Trophoblast cell (in vitro differentiated cells and primary cell): ENCODE measurements around the gene TRAPPC5.
A peak's percentile ranks its signal among the peaks of the same experiment; 100 is the strongest.

Experiments used
- DNase-seq, 2 donors: peaks; one replicate each; pipeline ENCODE4 v3.0.0-alpha.2; 2016
- H2AFZ ChIP-seq: 2 replicates; pipeline ENCODE4 v1.6.1; 2013; ENCODE audit warnings: low read length, moderate library complexity, mild to moderate bottlenecking; ENCODE audit not compliant: insufficient read depth, poor library complexity
- H2AK5ac ChIP-seq: 2 replicates; pipeline ENCODE4 v1.6.1; 2013; ENCODE audit warnings: mild to moderate bottlenecking, low read length
- H2BK120ac ChIP-seq: 2 replicates; pipeline ENCODE4 v1.6.1; 2013; ENCODE audit warnings: low read length, mild to moderate bottlenecking, moderate library complexity; ENCODE audit not compliant: insufficient read depth, poor library complexity
- H2BK12ac ChIP-seq: 2 replicates; pipeline ENCODE4 v1.6.1; 2013; ENCODE audit warnings: mild to moderate bottlenecking, low read length, moderate library complexity
- H2BK5ac ChIP-seq: 2 replicates; pipeline ENCODE4 v1.6.1; 2013; ENCODE audit warnings: low read length, low read depth, moderate library complexity, mild to moderate bottlenecking; ENCODE audit not compliant: poor library complexity
- H3K14ac ChIP-seq: 2 replicates; pipeline ENCODE4 v1.6.1; 2013; ENCODE audit warnings: mild to moderate bottlenecking, low read length
- H3K18ac ChIP-seq: 2 replicates; pipeline ENCODE4 v1.6.1; 2013; ENCODE audit warnings: mild to moderate bottlenecking, low read length
- H3K23ac ChIP-seq: 2 replicates; pipeline ENCODE4 v1.6.1; 2013; ENCODE audit warnings: low read length
- H3K27ac ChIP-seq: 2 replicates; pipeline ENCODE4 v1.5.1; 2013; ENCODE audit warnings: low read depth, mild to moderate bottlenecking, inconsistent platforms, low read length, moderate library complexity
- H3K27me3 ChIP-seq: 2 replicates; pipeline ENCODE4 v1.6.1; 2013; ENCODE audit warnings: inconsistent platforms, mild to moderate bottlenecking, low read length, moderate library complexity; ENCODE audit not compliant: insufficient read depth
- H3K36me3 ChIP-seq, 2 experiments: 1 replicate in 1 of 2; 2 replicates in 1 of 2; pipeline ENCODE4 v1.6.1; 2013; ENCODE audit warnings: low read length in 2 of 2, mild to moderate bottlenecking in 2 of 2, moderate library complexity in 1 of 2; ENCODE audit not compliant: insufficient read depth in 2 of 2, control insufficient read depth in 1 of 2
- H3K4ac ChIP-seq: 2 replicates; pipeline ENCODE4 v1.6.1; 2013; ENCODE audit warnings: low read depth, mild to moderate bottlenecking, low read length, moderate library complexity
- H3K4me1 ChIP-seq, 2 experiments: 1 replicate in 1 of 2; 2 replicates in 1 of 2; pipeline ENCODE4 v1.6.1; 2013; ENCODE audit warnings: low read length in 2 of 2, mild to moderate bottlenecking in 2 of 2, moderate library complexity in 1 of 2; ENCODE audit not compliant: insufficient read depth in 2 of 2, control insufficient read depth in 1 of 2
- H3K4me2 ChIP-seq: 2 replicates; pipeline ENCODE4 v1.6.1; 2013; ENCODE audit warnings: inconsistent platforms, mild to moderate bottlenecking, low read length, moderate library complexity
- H3K4me3 ChIP-seq: 2 replicates; pipeline ENCODE4 v1.5.1; 2013; ENCODE audit warnings: mild to moderate bottlenecking, low read depth, low read length, inconsistent platforms
- H3K79me1 ChIP-seq: one replicate; pipeline ENCODE4 v1.6.1; 2013; ENCODE audit warnings: low read length
- H3K79me2 ChIP-seq: 2 replicates; pipeline ENCODE4 v1.6.1; 2013; ENCODE audit warnings: low read length, mild to moderate bottlenecking; ENCODE audit not compliant: control insufficient read depth, insufficient read depth, poor library complexity
- H3K9ac ChIP-seq: 2 replicates; pipeline ENCODE4 v1.6.1; 2013; ENCODE audit warnings: mild to moderate bottlenecking, low read length
- H3K9me3 ChIP-seq: 2 replicates; pipeline ENCODE4 v1.6.1; 2013; ENCODE audit warnings: low read depth, mild to moderate bottlenecking, control low read depth, inconsistent platforms, low read length; ENCODE audit not compliant: insufficient read depth
- H4K12ac ChIP-seq: 2 replicates; pipeline ENCODE4 v1.6.1; 2013; ENCODE audit warnings: low read depth, mild to moderate bottlenecking, low read length, moderate library complexity
- H4K8ac ChIP-seq: 2 replicates; pipeline ENCODE4 v1.6.1; 2013; ENCODE audit warnings: low read depth, mild to moderate bottlenecking, low read length, moderate library complexity
- H4K91ac ChIP-seq: one replicate; pipeline ENCODE4 v1.6.1; 2013; ENCODE audit warnings: low read depth, mild to moderate bottlenecking, low read length, moderate library complexity
- WGBS: extraction: QIAGEN DNeasy Blood & Tissue Kit; methylation state at CpG from one replicate; pipeline ENCODE4 v1.1.7; 2013; ENCODE audit warnings: missing lambda C conversion rate; ENCODE audit not compliant: insufficient read length, insufficient coverage; ENCODE audit errors: extremely low coverage; 5-methylcytosine and 5-hydroxymethylcytosine counted together

The TRAPPC5 gene

GRCh38 chr19:7648265-7649014, 32.2 kb upstream of the TRAPPC5 start:
- Histone ChIP-seq H3K4me1 (peaks cover 2 to 4% of the 10 kb centered on the region in 2 experiments), H3K9ac (no peak overlapping the region), H2AFZ (no peak overlapping the region), H3K27me3 (no peaks in the 10 kb centered on the region), H3K79me1 (no peaks in the 10 kb centered on the region), H3K27ac (no peak overlapping the region), H3K23ac (no peak overlapping the region), H3K9me3 (peaks cover 2% of the 10 kb centered on the region), H3K4me2 (no peak overlapping the region), H3K79me2 (no peaks in the 10 kb centered on the region), H4K8ac (no peak overlapping the region), H4K91ac (no peak overlapping the region), H3K14ac (no peak overlapping the region), H2BK120ac (no peak overlapping the region), H3K4me3 (peak overlapping the region; percentile 43), H2AK5ac (no peak overlapping the region), H3K18ac (no peak overlapping the region), H2BK5ac (no peak overlapping the region), H3K4ac (no peak overlapping the region), H2BK12ac (no peak overlapping the region), H4K12ac (no peak overlapping the region), H3K36me3 (peaks cover 21 to 27% of the 10 kb centered on the region in 2 experiments)
- DNase-seq: no peak
- WGBS: no CpG with 5 or more reads among the region's 15 CpGs

GRCh38 chr19:7650148-7650547, 30.5 kb upstream of the TRAPPC5 start:
- Histone ChIP-seq H2BK120ac (no peak overlapping the region), H3K9ac (no peak overlapping the region), H2BK12ac (no peak overlapping the region), H2BK5ac (no peak overlapping the region), H3K18ac (no peak overlapping the region), H3K27ac (no peak overlapping the region), H3K36me3 (peaks cover 12 to 17% of the 10 kb centered on the region in 2 experiments), H3K23ac (no peak overlapping the region), H3K14ac (no peak overlapping the region), H3K27me3 (no peaks in the 10 kb centered on the region), H2AFZ (no peak overlapping the region), H3K4me1 (peaks cover 2 to 4% of the 10 kb centered on the region in 2 experiments), H3K4me2 (no peak overlapping the region), H3K79me1 (no peaks in the 10 kb centered on the region), H4K8ac (no peak overlapping the region), H4K91ac (no peak overlapping the region), H3K9me3 (peaks cover 2% of the 10 kb centered on the region), H3K4me3 (no peak overlapping the region), H4K12ac (no peak overlapping the region), H3K4ac (no peak overlapping the region), H3K79me2 (no peaks in the 10 kb centered on the region), H2AK5ac (no peak overlapping the region)
- DNase-seq: no peak
- no CpG with 5 or more reads among the region's 2 CpGs for WGBS

- Histone ChIP-seq H3K27me3 (no peaks in the 10 kb centered on the region), H3K9ac (no peak overlapping the region), H3K4me1 (peaks cover 2 to 4% of the 10 kb centered on the region in 2 experiments), H3K4me2 (peak overlapping the region; percentile 38), H2BK120ac (no peak overlapping the region), H3K9me3 (peaks cover 2% of the 10 kb centered on the region), H2BK12ac (no peak overlapping the region), H3K14ac (no peak overlapping the region), H3K79me2 (no peaks in the 10 kb centered on the region), H2BK5ac (no peak overlapping the region), H3K4ac (no peak overlapping the region), H3K27ac (no peak overlapping the region), H3K79me1 (no peaks in the 10 kb centered on the region), H3K23ac (no peak overlapping the region), H4K8ac (no peak overlapping the region), H3K36me3 (peaks cover 2 to 4% of the 10 kb centered on the region in 2 experiments), H4K12ac (no peak overlapping the region), H3K18ac (peak overlapping the region; percentile 10), H3K4me3 (no peak overlapping the region), H2AFZ (peak overlapping the region; percentile 4), H4K91ac (peak overlapping the region; percentile 11), H2AK5ac (no peak overlapping the region)
- peak; percentile 83 to 95 for DNase-seq
- WGBS: no CpG with 5 or more reads among the region's 28 CpGs
Observed at GRCh38 chr19:7652061-7652641, 28.5 kb upstream of the TRAPPC5 start.

DNA sequence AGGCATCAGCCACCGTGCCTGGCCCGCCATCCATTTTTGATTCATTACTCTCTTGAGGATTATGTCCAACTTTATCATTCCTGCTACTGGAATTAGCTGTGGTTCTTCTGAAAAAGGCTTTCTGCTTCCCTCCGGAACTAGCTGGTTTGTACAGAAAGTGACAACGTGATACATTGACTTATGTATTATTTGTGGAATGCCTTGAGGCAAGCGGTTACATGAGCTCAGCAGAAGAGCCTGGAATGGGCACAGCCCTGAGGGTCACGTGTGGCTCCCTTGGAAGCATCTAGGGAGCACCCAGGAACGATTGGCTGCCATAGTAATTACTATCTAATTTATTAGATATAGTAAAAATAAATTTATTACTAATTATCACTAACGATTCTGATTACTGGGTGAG, 26.2 kb upstream of the TRAPPC5 start:
- Histone ChIP-seq H2AK5ac (no peak overlapping the region), H3K79me1 (no peaks in the 10 kb centered on the region), H3K4me1 (peaks cover 2 to 4% of the 10 kb centered on the region in 2 experiments), H3K9me3 (no peaks in the 10 kb centered on the region), H4K8ac (no peak overlapping the region), H3K4me3 (no peak overlapping the region), H3K4ac (no peak overlapping the region), H3K79me2 (no peaks in the 10 kb centered on the region), H4K12ac (no peak overlapping the region), H2BK5ac (no peak overlapping the region), H2AFZ (no peak overlapping the region), H2BK120ac (no peak overlapping the region), H3K14ac (no peak overlapping the region), H3K27me3 (no peaks in the 10 kb centered on the region), H3K18ac (no peak overlapping the region), H3K27ac (no peak overlapping the region), H3K36me3 (no peaks in the 10 kb centered on the region), H4K91ac (no peak overlapping the region), H3K9ac (no peak overlapping the region), H3K23ac (no peak overlapping the region), H3K4me2 (no peak overlapping the region), H2BK12ac (no peak overlapping the region)
- WGBS: no CpG with 5 or more reads among the region's 8 CpGs
- no peak for DNase-seq
